AG09319 (cell line): ENCODE data around the gene BUD23.
"Not testable (repeated sequence)": the region's sequence is repeated elsewhere in the genome, so short reads cannot be mapped to it uniquely, and the experiment has no call there.

Experiments used
- DNase-seq: peaks from one replicate; pipeline ENCODE4 v3.0.0-alpha.2; 2010; ENCODE audit warnings: low read depth; ENCODE audit errors: extremely low read depth
- TF ChIP-seq, protein P1 (sequence below): IDR thresholded peaks from 2 replicates; pipeline ENCODE4 v1.5.1; 2011; ENCODE audit warnings: low read depth, mild to moderate bottlenecking, inconsistent platforms, low read length, moderate library complexity

Gene BUD23

DNA sequence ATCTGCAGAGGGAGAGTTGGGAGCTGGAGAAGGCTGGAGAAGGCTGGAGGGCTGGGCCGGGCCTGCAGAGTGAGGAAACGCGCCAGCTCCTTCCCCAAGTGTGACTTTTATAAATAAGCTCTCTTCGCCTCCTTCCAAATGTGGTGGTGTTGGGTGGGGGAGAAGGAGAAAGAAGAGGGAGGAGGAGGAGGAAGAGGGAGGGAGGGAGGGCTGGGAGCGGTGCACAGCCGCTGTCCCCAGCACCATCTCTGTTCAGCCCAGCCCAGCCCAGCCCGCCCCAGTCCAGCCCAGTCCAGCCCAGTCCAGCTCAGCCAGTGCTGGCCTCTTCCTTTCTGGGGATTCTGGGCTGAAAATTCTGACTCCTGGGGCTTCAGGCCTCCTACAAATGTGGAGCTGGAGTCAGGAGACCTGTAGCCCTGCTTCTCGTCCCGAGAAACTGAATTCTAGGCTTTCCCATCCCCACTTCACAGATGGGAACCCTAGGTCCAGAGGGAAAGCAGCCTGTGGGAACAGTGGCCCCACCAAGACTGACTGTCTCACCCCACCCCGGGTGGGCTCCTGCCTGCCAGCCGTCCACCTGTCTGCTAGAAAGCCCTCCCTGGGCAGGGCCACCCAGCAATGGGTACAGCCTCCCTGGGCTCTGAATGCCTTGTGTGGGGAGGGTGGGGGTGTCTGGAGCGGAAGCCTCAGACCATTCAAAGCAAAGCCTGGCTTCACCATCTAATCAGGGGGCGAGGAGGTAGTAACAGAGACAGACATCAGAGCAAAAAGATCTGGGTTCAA lies 33.8 kb downstream of the BUD23 start:
- TF ChIP-seq, protein P1, sequence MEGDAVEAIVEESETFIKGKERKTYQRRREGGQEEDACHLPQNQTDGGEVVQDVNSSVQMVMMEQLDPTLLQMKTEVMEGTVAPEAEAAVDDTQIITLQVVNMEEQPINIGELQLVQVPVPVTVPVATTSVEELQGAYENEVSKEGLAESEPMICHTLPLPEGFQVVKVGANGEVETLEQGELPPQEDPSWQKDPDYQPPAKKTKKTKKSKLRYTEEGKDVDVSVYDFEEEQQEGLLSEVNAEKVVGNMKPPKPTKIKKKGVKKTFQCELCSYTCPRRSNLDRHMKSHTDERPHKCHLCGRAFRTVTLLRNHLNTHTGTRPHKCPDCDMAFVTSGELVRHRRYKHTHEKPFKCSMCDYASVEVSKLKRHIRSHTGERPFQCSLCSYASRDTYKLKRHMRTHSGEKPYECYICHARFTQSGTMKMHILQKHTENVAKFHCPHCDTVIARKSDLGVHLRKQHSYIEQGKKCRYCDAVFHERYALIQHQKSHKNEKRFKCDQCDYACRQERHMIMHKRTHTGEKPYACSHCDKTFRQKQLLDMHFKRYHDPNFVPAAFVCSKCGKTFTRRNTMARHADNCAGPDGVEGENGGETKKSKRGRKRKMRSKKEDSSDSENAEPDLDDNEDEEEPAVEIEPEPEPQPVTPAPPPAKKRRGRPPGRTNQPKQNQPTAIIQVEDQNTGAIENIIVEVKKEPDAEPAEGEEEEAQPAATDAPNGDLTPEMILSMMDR, result no peak
- no peak for DNase-seq

DNA sequence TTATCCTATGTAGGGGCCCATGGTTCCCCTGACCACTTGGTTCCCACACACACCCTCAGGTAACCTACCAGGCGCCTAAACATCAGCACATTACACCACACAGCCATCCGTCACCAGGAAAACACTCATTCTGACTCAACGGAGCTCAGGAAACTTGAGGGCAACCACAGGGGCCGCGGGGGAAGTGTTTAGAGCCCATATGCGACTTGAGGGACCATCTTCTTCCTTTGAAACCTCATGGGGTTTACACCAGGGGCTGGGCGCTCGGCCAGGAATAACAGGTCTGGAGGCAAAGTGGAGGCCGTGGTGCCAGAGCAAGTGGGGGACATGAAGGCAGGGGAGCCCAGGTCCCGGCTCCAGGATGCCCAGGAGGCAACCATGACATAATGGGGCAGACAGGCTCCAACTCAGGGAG lies 34.6 kb downstream of the BUD23 start:
- DNase-seq, result no peak
- TF ChIP-seq, protein P1, result no peak

DNA sequence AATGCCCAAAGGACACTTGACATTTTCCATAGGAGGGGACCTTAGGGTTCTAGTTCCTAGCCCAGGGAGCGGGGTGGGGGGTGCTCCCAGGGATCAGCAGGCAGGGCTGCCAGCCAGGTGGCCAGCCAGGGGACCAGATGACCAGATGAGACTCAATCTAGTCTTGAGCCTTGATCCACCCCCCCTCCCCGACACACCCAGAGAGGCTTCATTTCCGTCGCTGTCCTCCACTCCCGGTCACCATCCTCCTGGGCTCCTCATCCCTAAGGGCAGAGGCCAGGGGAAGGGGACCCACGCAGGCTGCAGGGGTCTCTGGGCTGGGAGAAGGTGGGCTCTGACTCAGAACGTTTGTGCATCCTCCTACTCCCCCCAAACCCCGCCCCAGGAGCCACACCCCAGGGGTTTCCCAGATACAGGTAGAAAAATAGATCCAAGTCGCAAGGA lies 35.1 kb downstream of the BUD23 start:
- DNase-seq, result no peak
- TF ChIP-seq, protein P1, result no peak

DNA sequence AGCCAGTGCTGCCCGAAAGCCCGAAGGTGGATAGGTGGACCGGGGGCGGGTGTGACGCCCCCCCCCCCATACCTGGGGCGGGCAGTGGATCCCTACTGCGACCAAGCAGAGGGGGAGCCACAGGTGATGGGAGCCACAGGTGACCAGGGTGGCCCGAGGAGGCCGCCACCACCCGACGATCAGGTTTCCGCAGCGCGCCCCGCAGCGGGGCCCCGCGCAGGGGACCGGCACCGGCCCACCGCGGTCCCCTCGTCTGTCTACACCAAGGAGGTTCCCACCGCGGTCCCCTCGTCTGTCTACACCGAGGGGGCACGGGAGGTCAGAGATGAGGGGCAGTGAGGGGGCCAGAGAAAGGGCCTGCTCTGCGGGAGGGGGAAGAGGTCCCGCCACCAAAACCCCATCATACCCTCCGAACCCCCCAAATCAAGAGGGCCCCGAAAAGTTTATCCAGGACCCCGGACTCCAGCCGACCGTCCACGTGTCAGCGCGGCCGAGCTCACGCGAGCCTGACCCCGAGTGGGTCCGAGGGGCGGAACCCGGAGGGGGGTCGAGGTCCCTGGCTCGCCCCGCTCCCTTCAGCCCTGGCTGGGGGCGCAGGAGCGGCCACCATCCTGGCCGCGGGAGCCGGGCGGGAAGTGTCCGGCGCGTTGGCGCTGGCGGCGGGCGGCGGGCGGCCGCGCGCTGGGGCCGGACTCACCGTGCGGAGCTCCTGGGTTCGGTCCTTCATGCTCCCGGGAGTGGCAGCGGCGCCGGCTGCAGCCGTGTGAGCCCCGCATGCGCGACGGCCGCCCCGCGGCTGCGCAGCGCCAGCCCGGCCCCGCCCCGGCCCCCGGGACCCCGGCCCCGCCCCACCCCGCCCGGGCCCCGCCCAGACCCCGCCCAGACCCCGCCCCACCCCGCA lies 35.8 kb downstream of the BUD23 start, which contains the start of gene STX1A:
TSS of gene STX1A (minus strand) at position 765 of the 901 bp plus-strand sequence. CDS start at position 727, 38 bp downstream.
- no peak for DNase-seq
- TF ChIP-seq, protein P1, result no peak

DNA sequence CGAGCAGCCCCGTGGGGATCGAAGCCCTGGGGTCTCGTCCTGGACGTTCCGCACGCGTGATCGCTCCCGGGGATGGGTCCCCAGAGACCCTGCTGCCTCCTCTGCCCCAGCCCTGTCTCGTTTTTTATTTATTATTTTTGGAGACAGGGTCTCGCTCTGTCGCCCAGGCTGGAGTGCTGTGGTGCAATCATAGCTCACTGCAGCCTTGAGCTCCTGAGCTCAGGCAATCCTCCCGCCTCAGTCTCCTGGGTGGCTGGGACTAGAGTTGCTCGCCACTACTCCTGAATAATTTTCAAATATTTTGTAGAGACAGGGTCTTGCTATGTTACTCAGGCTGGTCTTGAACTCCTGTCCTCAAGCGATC lies 36.4 kb downstream of the BUD23 start:
- TF ChIP-seq, protein P1, result no peak
- DNase-seq, result no peak

DNA sequence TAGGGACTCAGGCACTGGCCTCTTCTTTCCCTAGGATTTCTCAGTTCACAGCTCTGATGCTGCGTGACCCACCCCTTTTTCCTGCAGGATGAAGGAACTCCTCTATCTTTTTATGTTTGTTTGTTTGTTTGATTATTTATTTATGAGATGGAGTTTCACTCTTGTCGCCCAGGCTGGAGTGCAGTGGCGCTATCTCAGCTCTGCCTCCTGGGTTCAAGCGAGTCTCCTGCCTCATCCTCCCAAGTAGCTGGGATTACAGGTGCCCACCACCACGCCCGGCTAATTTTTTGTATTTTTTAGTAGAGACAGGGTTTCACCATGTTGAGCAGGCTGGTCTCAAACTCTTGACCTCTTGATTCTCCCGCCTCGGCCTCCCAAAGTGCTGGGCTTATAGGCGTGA lies 37.0 kb downstream of the BUD23 start:
- not testable (repeated sequence) for DNase-seq

DNA sequence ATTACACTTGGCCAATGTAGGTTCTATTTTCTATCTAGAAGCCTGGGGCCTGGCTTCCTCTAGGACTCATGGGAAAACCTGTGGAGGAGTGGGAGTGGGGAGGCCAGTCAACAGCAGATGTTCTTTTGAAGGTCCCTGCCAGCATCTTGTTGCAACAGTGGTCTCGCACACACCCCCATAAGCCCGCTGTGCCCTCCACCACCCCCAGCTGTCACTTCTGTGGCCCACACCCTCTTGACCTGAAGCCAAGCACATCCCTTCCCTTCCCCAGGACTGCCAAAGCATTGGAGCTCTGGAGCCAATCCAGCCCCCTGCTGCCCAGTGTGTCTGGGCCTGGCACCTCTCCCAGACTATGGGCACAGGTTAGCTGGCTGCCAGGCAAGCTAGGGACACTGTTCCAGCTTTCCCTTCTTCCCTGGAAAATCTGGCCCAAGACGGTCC lies 38.0 kb downstream of the BUD23 start:
- TF ChIP-seq, protein P1, result no peak
- DNase-seq, result no peak

DNA sequence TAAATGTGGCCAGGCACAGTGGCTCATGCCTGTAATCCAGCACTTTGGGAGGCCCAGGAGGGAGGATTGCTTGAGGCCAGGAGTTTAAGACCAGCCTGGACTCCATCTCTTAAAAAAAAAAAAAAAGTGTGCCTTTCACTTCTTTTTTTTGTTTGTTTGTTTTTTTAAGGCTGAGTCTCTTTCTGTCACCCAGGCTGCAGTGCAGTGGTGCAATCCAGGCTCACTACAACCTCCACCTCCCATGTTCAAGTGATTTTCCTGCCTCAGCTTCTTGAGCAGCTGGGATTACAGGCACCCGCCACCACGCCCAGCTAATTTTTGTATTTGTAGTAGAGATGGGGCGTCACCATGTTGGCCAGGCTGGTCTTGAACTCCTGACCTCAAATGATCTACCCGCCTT lies 38.8 kb downstream of the BUD23 start:
- not testable (repeated sequence) for DNase-seq
